LNCaP clone FGC (cell line): Measurements from ENCODE around the gene CD9.

Experiments used
- DNase-seq: peaks from one replicate; pipeline ENCODE4 v3.0.0-alpha.2; 2011; ENCODE audit warnings: low read depth
- H3K4me3 ChIP-seq: 2 replicates; pipeline ENCODE4 v1.5.1; 2011; ENCODE audit warnings: mild to moderate bottlenecking, low read depth, low read length, control low read depth
- TF ChIP-seq, protein P1 (sequence below): IDR thresholded peaks from 2 replicates; pipeline ENCODE4 v1.5.1; 2012; ENCODE audit warnings: mild to moderate bottlenecking; ENCODE audit not compliant: control insufficient read depth, insufficient read depth; ENCODE audit errors: extremely low read depth

CD9 gene

DNA sequence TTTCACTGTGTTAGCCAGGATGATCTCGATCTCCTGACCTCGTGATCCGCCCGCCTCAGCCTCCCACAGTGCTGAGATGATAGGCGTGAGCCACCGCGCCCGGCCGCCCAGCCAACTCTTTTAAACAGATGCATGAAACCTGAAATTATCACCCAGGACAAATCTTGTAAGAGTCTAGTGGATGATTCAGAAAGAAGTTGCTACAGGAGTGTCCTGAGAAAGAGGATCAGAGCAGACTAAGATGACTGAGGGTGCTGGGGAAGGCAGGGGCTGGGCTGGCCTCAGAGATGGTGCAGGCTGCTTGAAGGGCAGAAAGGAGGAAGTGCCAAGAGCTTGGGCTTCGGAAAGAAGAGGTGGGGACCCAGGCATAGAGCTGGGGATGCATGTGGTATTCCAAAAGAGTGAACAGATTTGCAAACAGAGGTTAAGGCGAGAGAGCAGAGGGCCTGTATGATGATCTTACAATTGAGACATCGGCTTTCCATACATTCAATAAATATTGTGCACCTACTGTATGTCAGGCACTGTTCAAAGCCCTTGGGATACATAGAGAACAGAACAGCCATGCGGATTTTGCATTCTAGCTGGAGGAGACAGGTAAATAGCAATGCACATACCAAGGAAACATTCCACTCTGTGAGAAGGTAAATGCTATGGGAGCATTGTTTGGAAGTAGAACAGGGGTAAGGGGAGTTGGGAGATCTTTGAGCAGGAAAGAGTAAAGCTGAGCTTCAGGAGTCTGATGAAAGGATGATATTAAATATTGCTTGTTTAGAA is 7.4 kb upstream of the CD9 start:
- TF ChIP-seq, protein P1, sequence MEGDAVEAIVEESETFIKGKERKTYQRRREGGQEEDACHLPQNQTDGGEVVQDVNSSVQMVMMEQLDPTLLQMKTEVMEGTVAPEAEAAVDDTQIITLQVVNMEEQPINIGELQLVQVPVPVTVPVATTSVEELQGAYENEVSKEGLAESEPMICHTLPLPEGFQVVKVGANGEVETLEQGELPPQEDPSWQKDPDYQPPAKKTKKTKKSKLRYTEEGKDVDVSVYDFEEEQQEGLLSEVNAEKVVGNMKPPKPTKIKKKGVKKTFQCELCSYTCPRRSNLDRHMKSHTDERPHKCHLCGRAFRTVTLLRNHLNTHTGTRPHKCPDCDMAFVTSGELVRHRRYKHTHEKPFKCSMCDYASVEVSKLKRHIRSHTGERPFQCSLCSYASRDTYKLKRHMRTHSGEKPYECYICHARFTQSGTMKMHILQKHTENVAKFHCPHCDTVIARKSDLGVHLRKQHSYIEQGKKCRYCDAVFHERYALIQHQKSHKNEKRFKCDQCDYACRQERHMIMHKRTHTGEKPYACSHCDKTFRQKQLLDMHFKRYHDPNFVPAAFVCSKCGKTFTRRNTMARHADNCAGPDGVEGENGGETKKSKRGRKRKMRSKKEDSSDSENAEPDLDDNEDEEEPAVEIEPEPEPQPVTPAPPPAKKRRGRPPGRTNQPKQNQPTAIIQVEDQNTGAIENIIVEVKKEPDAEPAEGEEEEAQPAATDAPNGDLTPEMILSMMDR: no peak
- no peak for DNase-seq
- H3K4me3 ChIP-seq: no peak overlapping the region

DNA sequence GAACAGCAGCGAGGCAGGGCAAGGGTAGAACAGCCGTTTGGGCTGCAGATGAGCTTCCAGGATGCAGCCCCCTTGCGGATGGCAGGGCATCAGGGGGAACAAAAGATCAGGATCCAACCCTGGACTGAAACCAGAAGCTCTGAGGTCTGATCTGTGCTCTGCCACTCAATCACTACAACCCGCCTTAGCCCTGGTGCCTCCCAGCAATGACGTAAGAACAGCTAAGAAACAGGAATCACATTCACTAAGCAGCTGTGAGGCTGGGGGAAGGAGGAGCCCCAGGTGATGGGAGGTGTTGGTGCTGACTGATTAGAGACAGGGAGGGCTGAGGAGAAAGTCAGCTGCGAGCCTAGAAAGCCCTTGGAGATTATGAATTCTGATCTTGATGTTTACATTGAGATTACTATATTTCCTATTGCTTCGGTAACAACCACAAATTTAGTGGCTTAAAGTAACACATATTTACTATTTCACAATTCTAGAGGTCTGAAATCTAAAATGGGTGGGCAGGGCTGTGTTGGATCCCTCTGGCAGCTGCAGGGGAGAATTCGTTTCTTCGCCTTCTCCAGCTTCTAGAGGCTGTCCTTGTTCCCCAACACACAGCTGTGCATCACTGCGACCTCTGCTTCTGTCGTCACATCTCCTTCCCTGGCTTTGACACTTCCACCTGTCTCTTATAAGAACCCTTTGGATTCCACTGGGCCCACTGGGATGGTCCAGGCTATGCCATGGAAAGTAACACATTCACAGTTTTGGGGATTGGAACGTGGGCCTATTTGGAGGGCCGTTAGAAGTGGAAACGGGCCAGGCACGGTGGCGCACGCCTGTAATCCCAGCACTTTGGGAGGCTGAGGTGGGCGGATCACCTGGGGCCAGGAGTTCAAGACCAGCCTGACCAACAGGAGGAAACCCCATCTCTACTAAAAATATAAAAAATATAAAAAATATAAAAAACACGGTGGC is 6.1 kb upstream of the CD9 start:
- no peak for DNase-seq
- no peak overlapping the region for H3K4me3 ChIP-seq
- TF ChIP-seq, protein P1: no peak

DNA sequence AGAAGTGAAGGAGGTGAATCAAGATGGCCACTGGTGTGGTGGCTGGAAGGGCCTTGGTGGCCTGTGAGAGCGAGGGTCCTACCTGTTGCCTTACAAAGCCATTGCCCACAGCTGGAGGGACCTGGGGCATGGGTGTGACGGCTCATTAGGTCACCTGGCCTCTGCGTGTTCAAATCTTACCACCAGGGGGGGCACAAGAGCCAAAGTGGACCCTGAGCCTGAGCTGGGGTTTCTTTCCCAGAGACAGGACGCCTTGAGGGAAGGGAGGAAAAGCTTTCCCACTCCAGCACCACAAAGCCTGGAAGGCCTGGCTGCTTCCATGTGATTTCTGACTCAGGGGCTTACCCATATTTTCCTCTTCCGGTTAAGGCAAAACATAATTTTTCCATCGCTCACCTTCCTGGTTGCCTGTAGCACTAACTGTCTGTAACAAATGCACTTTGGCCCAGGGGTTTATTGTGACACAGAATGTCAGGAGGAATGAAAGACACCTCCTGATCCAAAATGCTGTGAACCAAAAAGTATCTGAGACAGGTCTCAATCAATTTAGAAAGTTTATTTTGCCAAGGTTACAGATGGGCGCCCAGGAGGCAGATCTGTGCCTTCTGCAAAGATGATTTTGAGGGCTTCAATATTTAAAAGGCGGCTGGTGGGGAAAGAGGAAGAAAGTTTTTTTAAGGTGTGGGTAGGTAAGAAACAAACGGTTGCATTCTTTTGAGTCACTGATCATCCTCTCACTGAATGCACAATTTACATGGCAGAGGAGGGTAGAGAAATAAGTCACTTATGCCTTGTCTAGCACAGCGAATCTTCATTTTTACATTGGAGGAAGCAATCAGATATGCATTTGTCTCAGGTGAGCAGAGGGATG is 4.3 kb upstream of the CD9 start:
- DNase-seq: peak; percentile 59
- H3K4me3 ChIP-seq: no peak overlapping the region
- TF ChIP-seq, protein P1: peak; percentile 91

DNA sequence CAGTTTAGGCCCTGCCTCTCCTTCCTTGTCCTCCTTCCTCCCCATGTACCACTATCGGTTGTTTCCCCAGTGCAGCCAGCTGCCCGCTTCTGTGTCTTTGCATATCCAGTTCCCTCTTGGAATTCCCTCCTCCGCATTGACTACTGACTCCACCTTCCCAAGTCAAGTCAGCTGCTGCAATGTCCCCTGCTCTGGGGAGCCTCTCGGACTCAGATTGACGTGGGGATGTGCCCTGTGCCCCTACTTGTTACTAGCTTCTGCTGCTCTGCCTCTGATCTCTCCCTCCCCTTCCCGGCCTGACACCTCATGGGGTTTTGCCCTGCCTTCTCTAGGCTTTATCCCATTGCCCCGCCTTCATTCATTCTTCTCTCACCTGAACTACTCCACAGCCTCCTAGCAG is 2.1 kb upstream of the CD9 start:
- no peak for DNase-seq
- TF ChIP-seq, protein P1: no peak
- no peak overlapping the region for H3K4me3 ChIP-seq

DNA sequence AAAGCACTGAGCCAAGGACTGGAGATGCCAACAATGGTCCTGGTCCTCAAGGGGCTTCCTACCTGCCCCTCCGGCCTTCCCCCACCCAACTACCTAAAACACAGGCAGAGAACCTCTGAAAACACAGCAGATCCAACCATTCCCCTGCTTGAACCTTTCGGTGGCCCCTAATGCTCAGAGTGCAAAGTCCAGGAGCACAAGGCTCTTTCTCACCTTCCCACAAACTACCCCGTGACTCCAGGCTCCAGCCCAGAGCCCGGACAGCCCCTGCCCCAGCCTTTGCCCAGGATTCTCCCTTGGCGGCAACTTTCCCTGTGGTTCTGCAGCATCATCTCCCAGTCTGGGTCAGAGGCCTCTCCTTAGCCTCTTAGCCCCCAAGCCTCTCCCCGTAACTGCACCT is 1.6 kb upstream of the CD9 start:
- H3K4me3 ChIP-seq: no peak overlapping the region
- TF ChIP-seq, protein P1: no peak
- DNase-seq: no peak

DNA sequence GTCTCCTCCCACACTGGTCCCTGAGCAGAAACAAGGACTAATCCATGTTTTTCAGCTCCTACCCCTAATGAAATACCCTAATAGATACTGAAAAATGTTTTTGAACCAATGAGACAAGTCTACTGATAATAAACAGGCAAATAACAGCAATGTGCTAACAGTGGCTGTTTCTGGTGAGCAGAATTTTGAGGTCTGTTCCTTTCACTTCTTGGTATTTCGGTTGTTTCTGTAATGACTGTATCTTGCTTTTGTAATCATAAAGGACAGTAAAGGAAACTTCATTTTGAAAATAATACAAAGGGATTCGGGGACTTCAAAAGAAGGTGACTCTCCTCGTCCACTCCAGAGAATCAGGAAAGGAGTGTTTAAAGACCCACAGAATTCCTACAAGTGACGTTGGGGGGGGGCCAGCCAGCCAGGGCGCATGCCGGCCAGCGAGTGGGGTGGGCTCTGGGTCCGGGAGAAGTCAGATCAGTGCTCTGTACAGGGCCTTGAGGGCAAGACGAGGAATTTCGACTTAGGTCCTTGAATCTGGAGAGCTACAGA is 1.1 kb upstream of the CD9 start:
- H3K4me3 ChIP-seq: no peak overlapping the region
- TF ChIP-seq, protein P1: no peak

More for the DNA sequence above, 1.1 kb upstream of the CD9 start:
- no peak for DNase-seq
